HepG2 (cell line): Measurements from ENCODE around the gene ZNF217. TPM values are rescaled to one million over a fixed set of nuclear protein-coding genes. Genes with fewer than 3 reads are reported as not detected.
A peak's percentile ranks its signal among the peaks of the same experiment; 100 is the strongest.

Experiments used
- CHCHD3 ChIP-seq: sonication (generic); formaldehyde crosslinking; IDR thresholded peaks from 2 replicates; pipeline ENCODE4 v1.8.0; 2022; ENCODE audit warnings: mild to moderate bottlenecking, missing genetic modification reagents, moderate library complexity
- MED8 ChIP-seq: sonication (generic); formaldehyde crosslinking; IDR thresholded peaks from 2 replicates; pipeline ENCODE4 v1.8.1; 2023; ENCODE audit warnings: mild to moderate bottlenecking, missing genetic modification reagents; ENCODE audit not compliant: insufficient replicate concordance
- MXI1 ChIP-seq: IDR thresholded peaks from 3 replicates; pipeline ENCODE4 v1.6.1; 2012; ENCODE audit warnings: low read depth, low read length, inconsistent platforms, borderline replicate concordance
- MZF1 ChIP-seq: sonication (generic); formaldehyde crosslinking; IDR thresholded peaks from 2 replicates; pipeline ENCODE4 v1.8.1; 2023; ENCODE audit warnings: mild to moderate bottlenecking, missing genetic modification reagents, borderline replicate concordance
- NAIF1 ChIP-seq: sonication (generic); formaldehyde crosslinking; IDR thresholded peaks from 2 replicates; pipeline ENCODE4 v1.5.0; 2020; ENCODE audit warnings: mild to moderate bottlenecking, missing genetic modification reagents, borderline replicate concordance
- POLR2AphosphoS5 ChIP-seq: IDR thresholded peaks from 2 replicates; pipeline ENCODE4 v1.6.1; 2012; ENCODE audit warnings: low read depth, low read length
- TAF15 ChIP-seq: fragments of 200-400 bp; formaldehyde crosslinking; IDR thresholded peaks from one replicate; pipeline ENCODE4 v1.6.1; 2018; ENCODE audit warnings: mild to moderate bottlenecking, low read depth, low read length; ENCODE audit not compliant: poor library complexity, severe bottlenecking
- TBX3 ChIP-seq: fragments of 450-650 bp; IDR thresholded peaks from 2 replicates; pipeline ENCODE4 v1.6.1; 2017; ENCODE audit warnings: antibody characterized with exemption, mild to moderate bottlenecking, inconsistent platforms, borderline replicate concordance
- ZFP62 ChIP-seq: sonication (generic); formaldehyde crosslinking; IDR thresholded peaks from 2 replicates; pipeline ENCODE4 v1.4.0; 2020; ENCODE audit warnings: missing genetic modification reagents
- ZFY ChIP-seq: sonication (generic); formaldehyde crosslinking; IDR thresholded peaks from 2 replicates; pipeline ENCODE4 v1.4.0; 2020; ENCODE audit warnings: missing genetic modification reagents
- ZNF30 ChIP-seq: sonication (generic); formaldehyde crosslinking; IDR thresholded peaks from 2 replicates; pipeline ENCODE4 v1.5.0; 2020; ENCODE audit warnings: mild to moderate bottlenecking, missing genetic modification reagents
- ZNF432 ChIP-seq: sonication (generic); formaldehyde crosslinking; IDR thresholded peaks from 2 replicates; pipeline ENCODE4 v1.5.0; 2020; ENCODE audit warnings: missing genetic modification reagents, mild to moderate bottlenecking, borderline replicate concordance
- ZNF530 ChIP-seq: sonication (generic); formaldehyde crosslinking; IDR thresholded peaks from 2 replicates; pipeline ENCODE4 v1.5.0; 2020; ENCODE audit warnings: low read depth, mild to moderate bottlenecking, missing genetic modification reagents
- ZNF569 ChIP-seq: sonication (generic); formaldehyde crosslinking; IDR thresholded peaks from 2 replicates; pipeline ENCODE4 v1.5.0; 2020; ENCODE audit warnings: mild to moderate bottlenecking, missing genetic modification reagents, moderate library complexity, borderline replicate concordance
- ZNF766 ChIP-seq: sonication (generic); formaldehyde crosslinking; IDR thresholded peaks from 2 replicates; pipeline ENCODE4 v1.5.0; 2020; ENCODE audit warnings: missing genetic modification reagents, borderline replicate concordance
- ZNF788 ChIP-seq: sonication (generic); formaldehyde crosslinking; IDR thresholded peaks from 2 replicates; pipeline ENCODE4 v1.5.0; 2020; ENCODE audit warnings: mild to moderate bottlenecking, missing genetic modification reagents, borderline replicate concordance
- ZNF878 ChIP-seq: sonication (generic); formaldehyde crosslinking; IDR thresholded peaks from 2 replicates; pipeline ENCODE4 v1.8.1; 2023; ENCODE audit warnings: mild to moderate bottlenecking, missing genetic modification reagents, moderate library complexity
- polyA plus RNA-seq, 8 experiments: library from polyadenylated mRNA; depleted of rRNA in 3 of 8; stranded (reverse) in 7 of 8; unstranded in 1 of 8; fragments of >200 nt; fragmentation: Illumina TruSeq in 4 of 8; extraction: Trizol in 4 of 8; gene quantifications; 2 replicates each; pipeline versions ENCODE4 v1.2.1 to v1.2.3, GENCODE V29; 2011 to 2016; ENCODE audit warnings: low read depth in 4 of 8, missing spikeins in 1 of 8, mixed read lengths in 1 of 8; ENCODE audit not compliant: insufficient read depth in 1 of 8
- total RNA-seq, 5 experiments: library from RNA; depleted of rRNA; stranded (reverse); fragments of >200 nt; fragmentation: Illumina TruSeq; extraction: Trizol; gene quantifications; 2 replicates each; pipeline ENCODE4 v1.2.3, GENCODE V29; 2016; ENCODE audit warnings: low read depth in 1 of 5
- TF ChIP-seq, protein P1 (sequence below): sonication (generic); formaldehyde crosslinking; IDR thresholded peaks from 2 replicates; pipeline ENCODE4 v1.8.1; 2023; ENCODE audit warnings: mild to moderate bottlenecking, moderate library complexity, missing genetic modification reagents
- TF ChIP-seq, protein P2 (sequence below): sonication (generic); formaldehyde crosslinking; IDR thresholded peaks from 2 replicates; pipeline ENCODE4 v1.8.0; 2023; ENCODE audit warnings: mild to moderate bottlenecking, missing genetic modification reagents
- TF ChIP-seq, protein P3 (sequence below), 2 experiments: IDR thresholded peaks; 2 replicates each; pipeline ENCODE4 v1.6.1; 2011 to 2012; ENCODE audit warnings: low read length in 2 of 2, borderline replicate concordance in 1 of 2, low read depth in 1 of 2, mild to moderate bottlenecking in 1 of 2, moderate library complexity in 1 of 2
- TF ChIP-seq, protein P4 (sequence below): IDR thresholded peaks from 2 replicates; pipeline ENCODE4 v1.6.1; 2016; ENCODE audit warnings: missing biosample characterization, missing genetic modification reagents, low read depth

ZNF217 gene
- total and polyA plus RNA-seq, 2 of the 13 experiments (the other 11 are each of a cell fraction or from before 2014, with no cell fraction given): 22.3 to 29.8 TPM

DNA sequence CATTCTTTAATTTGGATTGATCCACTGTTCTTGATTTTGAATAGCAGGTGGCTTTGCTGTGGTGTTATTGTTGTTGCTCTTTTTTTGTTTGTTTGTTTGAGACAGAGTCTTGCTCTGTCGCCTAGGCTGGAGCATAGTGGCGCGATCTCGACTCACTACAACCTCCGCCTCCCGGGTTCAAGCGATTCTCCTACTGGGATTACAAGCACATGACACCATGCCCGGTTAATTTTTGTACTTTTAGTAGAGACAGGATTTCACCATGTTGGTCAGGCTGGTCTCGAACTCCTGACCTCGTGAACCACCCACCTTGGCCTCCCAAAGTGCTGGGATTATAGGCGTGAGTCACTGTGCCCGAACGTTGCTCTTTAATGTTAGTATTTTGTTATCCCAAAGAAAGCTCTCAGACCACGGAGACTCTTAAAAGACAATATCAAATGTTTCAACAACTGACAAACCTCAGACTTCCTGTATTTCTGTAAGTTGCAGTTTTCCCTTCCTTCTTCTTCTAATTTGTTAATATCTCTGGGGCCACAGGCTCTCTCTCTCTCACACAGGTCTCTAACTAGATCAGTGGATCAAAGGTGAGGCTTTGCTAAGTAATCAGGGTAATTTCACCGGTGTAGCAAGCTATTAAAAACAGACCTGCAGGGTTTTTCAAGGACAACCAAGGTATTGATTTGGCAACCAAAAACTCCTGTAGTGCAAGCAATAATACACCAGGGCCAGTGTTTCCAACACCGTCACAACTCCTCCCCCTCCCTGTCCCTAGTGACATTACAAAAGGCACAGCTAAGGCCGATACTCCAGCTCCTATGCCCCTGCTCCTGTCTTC is 48.8 kb upstream of the ZNF217 start (continued):
- TF ChIP-seq, protein P1, sequence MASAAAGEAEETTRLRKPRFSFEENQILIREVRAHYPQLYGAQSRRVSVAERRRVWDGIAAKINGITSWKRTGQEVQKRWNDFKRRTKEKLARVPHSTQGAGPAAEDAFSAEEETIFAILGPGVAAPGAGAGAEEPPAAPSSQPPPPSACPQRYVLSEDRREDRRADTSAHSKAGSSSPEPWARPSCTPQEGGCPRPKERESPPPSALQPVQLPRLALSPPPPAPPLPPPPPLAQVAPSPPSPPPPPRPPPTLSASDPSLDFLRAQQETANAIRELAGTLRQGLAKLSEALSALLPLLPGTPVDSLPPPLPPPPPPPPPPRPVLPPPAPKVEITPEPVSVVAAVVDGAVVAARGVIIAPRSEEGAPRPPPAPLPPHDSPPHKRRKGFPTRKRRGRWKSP: peak; percentile 65; the same call in 1 of the 2 replicates
- TF ChIP-seq, protein P2, sequence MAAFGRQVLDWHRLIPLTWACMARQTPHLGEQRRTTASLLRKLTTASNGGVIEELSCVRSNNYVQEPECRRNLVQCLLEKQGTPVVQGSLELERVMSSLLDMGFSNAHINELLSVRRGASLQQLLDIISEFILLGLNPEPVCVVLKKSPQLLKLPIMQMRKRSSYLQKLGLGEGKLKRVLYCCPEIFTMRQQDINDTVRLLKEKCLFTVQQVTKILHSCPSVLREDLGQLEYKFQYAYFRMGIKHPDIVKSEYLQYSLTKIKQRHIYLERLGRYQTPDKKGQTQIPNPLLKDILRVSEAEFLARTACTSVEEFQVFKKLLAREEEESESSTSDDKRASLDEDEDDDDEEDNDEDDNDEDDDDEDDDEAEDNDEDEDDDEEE (CRISPR knock-in tag): no peak; the same call in 1 of the 2 replicates
- TF ChIP-seq MED8 (CRISPR knock-in tag): peak; percentile 87
- TF ChIP-seq ZNF432 (CRISPR knock-in tag): no peak
- TF ChIP-seq ZNF569 (CRISPR knock-in tag): 0 out of 2 replicates have a peak, but pooled peaks have one; percentile 67
- TF ChIP-seq ZFP62 (CRISPR knock-in tag): no peak
- TF ChIP-seq ZNF30: no peak
- TF ChIP-seq ZNF788 (CRISPR knock-in tag): peak; percentile 48; the same call in 1 of the 2 replicates
- peak; percentile 68 for TF ChIP-seq POLR2AphosphoS5
- TF ChIP-seq CHCHD3: no peak
- peak; percentile 74 for TF ChIP-seq NAIF1
- no peak for TF ChIP-seq MZF1 (CRISPR knock-in tag)
- TF ChIP-seq, protein P3, sequence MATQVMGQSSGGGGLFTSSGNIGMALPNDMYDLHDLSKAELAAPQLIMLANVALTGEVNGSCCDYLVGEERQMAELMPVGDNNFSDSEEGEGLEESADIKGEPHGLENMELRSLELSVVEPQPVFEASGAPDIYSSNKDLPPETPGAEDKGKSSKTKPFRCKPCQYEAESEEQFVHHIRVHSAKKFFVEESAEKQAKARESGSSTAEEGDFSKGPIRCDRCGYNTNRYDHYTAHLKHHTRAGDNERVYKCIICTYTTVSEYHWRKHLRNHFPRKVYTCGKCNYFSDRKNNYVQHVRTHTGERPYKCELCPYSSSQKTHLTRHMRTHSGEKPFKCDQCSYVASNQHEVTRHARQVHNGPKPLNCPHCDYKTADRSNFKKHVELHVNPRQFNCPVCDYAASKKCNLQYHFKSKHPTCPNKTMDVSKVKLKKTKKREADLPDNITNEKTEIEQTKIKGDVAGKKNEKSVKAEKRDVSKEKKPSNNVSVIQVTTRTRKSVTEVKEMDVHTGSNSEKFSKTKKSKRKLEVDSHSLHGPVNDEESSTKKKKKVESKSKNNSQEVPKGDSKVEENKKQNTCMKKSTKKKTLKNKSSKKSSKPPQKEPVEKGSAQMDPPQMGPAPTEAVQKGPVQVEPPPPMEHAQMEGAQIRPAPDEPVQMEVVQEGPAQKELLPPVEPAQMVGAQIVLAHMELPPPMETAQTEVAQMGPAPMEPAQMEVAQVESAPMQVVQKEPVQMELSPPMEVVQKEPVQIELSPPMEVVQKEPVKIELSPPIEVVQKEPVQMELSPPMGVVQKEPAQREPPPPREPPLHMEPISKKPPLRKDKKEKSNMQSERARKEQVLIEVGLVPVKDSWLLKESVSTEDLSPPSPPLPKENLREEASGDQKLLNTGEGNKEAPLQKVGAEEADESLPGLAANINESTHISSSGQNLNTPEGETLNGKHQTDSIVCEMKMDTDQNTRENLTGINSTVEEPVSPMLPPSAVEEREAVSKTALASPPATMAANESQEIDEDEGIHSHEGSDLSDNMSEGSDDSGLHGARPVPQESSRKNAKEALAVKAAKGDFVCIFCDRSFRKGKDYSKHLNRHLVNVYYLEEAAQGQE (IDR thresholded peaks at IDR 0.05; ENCODE audit: borderline replicate concordance in 1 of 2, low read depth in 1 of 2, low read length in 2 of 2): peak in 1 of 2 experiments; percentile 56; a peak in 1 of 4 replicates
- TF ChIP-seq MXI1: no peak
- 0 out of 2 replicates have a peak, but pooled peaks have one; percentile 26 for TF ChIP-seq ZNF766
- TF ChIP-seq ZNF878: 0 out of 2 replicates have a peak, but pooled peaks have one; percentile 38
- TF ChIP-seq, protein P4, sequence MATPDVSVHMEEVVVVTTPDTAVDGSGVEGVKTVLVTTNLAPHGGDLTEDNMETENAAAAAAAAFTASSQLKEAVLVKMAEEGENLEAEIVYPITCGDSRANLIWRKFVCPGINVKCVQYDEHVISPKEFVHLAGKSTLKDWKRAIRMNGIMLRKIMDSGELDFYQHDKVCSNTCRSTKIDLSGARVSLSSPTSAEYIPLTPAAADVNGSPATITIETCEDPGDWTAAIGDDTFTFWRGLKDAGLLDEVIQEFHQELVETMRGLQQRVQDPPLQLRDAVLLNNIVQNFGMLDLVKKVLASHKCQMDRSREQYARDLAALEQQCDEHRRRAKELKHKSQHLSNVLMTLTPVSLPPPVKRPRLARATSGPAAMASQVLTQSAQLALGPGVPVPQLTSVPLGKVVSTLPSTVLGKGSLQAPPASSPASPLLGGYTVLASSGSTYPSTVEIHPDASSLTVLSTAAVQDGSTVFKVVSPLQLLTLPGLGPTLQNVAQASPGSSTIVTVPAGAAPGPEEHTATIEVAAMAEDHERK: no peak
- TF ChIP-seq ZNF530 (CRISPR knock-in tag): no peak
- no peak for TF ChIP-seq TAF15
- TF ChIP-seq ZFY: peak; percentile 48
- TF ChIP-seq TBX3: peak; percentile 89
